ENCODE measurements around the gene TGFBR3.

DNA sequence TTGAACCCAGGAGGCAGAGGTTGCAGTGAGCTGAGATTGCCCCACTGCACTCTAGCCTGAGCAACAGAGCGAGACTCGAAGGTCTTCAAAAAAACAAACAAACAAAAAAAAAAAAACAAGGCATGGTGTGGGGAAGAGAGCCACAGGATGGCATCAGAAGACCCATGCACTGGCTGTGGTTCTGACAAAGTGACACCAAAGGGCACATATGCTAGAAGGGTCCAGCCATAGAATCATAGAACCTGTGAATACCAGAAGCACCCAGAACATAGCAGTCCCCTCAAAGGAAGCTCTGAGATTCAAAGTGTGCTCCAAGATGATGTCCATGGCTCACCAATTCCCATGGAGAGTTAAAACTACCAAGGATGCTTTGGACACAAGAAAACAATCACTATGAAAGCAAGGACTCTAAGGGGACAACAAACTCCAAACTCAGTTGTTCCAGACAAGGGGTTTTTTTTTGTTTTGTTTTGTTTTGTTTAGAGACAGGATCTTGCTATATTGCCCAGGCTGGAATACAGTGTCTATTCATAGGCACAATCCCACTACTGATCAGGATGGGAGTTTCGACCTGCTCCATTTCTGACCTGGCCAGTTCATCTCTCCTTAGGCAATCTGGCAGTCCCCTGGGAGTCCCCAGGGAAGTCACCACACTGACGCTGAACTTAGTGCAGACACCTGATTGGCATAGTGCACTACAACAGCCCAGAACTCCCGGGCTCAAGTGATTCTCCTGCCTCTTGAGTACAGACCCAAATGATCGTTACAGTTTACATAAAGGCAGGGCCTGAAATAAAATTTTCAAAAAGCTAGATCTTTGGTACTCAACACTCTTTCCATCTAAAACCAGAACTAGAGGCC, 56.4 kb downstream of the TGFBR3 start:
- TF ChIP-seq, protein P1, sequence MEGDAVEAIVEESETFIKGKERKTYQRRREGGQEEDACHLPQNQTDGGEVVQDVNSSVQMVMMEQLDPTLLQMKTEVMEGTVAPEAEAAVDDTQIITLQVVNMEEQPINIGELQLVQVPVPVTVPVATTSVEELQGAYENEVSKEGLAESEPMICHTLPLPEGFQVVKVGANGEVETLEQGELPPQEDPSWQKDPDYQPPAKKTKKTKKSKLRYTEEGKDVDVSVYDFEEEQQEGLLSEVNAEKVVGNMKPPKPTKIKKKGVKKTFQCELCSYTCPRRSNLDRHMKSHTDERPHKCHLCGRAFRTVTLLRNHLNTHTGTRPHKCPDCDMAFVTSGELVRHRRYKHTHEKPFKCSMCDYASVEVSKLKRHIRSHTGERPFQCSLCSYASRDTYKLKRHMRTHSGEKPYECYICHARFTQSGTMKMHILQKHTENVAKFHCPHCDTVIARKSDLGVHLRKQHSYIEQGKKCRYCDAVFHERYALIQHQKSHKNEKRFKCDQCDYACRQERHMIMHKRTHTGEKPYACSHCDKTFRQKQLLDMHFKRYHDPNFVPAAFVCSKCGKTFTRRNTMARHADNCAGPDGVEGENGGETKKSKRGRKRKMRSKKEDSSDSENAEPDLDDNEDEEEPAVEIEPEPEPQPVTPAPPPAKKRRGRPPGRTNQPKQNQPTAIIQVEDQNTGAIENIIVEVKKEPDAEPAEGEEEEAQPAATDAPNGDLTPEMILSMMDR (tag by site-specific recombination; IDR thresholded peaks at IDR 0.05) = no peak
- TF ChIP-seq ZNF202 (tag by site-specific recombination; IDR thresholded peaks at IDR 0.05; ENCODE audit: borderline replicate concordance) = no peak
- TF ChIP-seq ZNF37A (tag by site-specific recombination; IDR thresholded peaks at IDR 0.05) = no peak
- TF ChIP-seq, protein P2, sequence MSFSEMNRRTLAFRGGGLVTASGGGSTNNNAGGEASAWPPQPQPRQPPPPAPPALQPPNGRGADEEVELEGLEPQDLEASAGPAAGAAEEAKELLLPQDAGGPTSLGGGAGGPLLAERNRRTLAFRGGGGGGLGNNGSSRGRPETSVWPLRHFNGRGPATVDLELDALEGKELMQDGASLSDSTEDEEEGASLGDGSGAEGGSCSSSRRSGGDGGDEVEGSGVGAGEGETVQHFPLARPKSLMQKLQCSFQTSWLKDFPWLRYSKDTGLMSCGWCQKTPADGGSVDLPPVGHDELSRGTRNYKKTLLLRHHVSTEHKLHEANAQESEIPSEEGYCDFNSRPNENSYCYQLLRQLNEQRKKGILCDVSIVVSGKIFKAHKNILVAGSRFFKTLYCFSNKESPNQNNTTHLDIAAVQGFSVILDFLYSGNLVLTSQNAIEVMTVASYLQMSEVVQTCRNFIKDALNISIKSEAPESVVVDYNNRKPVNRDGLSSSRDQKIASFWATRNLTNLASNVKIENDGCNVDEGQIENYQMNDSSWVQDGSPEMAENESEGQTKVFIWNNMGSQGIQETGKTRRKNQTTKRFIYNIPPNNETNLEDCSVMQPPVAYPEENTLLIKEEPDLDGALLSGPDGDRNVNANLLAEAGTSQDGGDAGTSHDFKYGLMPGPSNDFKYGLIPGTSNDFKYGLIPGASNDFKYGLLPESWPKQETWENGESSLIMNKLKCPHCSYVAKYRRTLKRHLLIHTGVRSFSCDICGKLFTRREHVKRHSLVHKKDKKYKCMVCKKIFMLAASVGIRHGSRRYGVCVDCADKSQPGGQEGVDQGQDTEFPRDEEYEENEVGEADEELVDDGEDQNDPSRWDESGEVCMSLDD (tag by site-specific recombination; IDR thresholded peaks at IDR 0.05) = no peak
- TF ChIP-seq, protein P3, sequence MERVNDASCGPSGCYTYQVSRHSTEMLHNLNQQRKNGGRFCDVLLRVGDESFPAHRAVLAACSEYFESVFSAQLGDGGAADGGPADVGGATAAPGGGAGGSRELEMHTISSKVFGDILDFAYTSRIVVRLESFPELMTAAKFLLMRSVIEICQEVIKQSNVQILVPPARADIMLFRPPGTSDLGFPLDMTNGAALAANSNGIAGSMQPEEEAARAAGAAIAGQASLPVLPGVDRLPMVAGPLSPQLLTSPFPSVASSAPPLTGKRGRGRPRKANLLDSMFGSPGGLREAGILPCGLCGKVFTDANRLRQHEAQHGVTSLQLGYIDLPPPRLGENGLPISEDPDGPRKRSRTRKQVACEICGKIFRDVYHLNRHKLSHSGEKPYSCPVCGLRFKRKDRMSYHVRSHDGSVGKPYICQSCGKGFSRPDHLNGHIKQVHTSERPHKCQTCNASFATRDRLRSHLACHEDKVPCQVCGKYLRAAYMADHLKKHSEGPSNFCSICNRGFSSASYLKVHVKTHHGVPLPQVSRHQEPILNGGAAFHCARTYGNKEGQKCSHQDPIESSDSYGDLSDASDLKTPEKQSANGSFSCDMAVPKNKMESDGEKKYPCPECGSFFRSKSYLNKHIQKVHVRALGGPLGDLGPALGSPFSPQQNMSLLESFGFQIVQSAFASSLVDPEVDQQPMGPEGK (tag by site-specific recombination; IDR thresholded peaks at IDR 0.05) = no peak
- TF ChIP-seq ZNF184 (tag by site-specific recombination; IDR thresholded peaks at IDR 0.05) = no peak
- TF ChIP-seq, protein P4, sequence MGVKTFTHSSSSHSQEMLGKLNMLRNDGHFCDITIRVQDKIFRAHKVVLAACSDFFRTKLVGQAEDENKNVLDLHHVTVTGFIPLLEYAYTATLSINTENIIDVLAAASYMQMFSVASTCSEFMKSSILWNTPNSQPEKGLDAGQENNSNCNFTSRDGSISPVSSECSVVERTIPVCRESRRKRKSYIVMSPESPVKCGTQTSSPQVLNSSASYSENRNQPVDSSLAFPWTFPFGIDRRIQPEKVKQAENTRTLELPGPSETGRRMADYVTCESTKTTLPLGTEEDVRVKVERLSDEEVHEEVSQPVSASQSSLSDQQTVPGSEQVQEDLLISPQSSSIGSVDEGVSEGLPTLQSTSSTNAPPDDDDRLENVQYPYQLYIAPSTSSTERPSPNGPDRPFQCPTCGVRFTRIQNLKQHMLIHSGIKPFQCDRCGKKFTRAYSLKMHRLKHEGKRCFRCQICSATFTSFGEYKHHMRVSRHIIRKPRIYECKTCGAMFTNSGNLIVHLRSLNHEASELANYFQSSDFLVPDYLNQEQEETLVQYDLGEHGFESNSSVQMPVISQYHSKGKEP (tag by site-specific recombination; IDR thresholded peaks at IDR 0.05) = no peak
- TF ChIP-seq, protein P5, sequence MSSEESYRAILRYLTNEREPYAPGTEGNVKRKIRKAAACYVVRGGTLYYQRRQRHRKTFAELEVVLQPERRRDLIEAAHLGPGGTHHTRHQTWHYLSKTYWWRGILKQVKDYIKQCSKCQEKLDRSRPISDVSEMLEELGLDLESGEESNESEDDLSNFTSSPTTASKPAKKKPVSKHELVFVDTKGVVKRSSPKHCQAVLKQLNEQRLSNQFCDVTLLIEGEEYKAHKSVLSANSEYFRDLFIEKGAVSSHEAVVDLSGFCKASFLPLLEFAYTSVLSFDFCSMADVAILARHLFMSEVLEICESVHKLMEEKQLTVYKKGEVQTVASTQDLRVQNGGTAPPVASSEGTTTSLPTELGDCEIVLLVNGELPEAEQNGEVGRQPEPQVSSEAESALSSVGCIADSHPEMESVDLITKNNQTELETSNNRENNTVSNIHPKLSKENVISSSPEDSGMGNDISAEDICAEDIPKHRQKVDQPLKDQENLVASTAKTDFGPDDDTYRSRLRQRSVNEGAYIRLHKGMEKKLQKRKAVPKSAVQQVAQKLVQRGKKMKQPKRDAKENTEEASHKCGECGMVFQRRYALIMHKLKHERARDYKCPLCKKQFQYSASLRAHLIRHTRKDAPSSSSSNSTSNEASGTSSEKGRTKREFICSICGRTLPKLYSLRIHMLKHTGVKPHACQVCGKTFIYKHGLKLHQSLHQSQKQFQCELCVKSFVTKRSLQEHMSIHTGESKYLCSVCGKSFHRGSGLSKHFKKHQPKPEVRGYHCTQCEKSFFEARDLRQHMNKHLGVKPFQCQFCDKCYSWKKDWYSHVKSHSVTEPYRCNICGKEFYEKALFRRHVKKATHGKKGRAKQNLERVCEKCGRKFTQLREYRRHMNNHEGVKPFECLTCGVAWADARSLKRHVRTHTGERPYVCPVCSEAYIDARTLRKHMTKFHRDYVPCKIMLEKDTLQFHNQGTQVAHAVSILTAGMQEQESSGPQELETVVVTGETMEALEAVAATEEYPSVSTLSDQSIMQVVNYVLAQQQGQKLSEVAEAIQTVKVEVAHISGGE (tag by site-specific recombination; conservative IDR thresholded peaks at IDR 0.05; ENCODE audit: low read depth) = no peak
- no peak for TF ChIP-seq BCL11A (tag by site-specific recombination; IDR thresholded peaks at IDR 0.05; ENCODE audit: low read depth)
- TF ChIP-seq ZNF311 (tag by site-specific recombination; IDR thresholded peaks at IDR 0.05; ENCODE audit: borderline replicate concordance) = no peak
